Activated naive CD4-positive, alpha-beta T cell treated with anti-CD3 and anti-CD28 coated beads, Interleukin-2, amount 50 U/mL, for 72 hours (primary cell): Measurements from ENCODE around the gene LBP. TPM values are rescaled to one million over a fixed set of nuclear protein-coding genes. Genes with fewer than 3 reads are reported as not detected.
"Not testable (repeated sequence)": the region's sequence is repeated elsewhere in the genome, so short reads cannot be mapped to it uniquely, and the experiment has no call there.

Experiments
- ATAC-seq, 2 donors: fragments of 150-1000 bp; cut with Tn5 transposase; 2 replicates each; pipeline ENCODE4 v1.10.0; 2021; ENCODE audit warnings: mild to moderate bottlenecking in 2 of 2, moderate library complexity in 2 of 2
- DNase-seq, 2 donors: peaks; one replicate each; pipeline ENCODE4 v3.0.0; 2021 to 2022; ENCODE audit warnings: low spot score in 2 of 2
- H3K27ac Mint-ChIP-seq, 2 donors: one replicate each; pipeline ENCODE4 v1.8.0; 2022; ENCODE audit warnings: mild to moderate bottlenecking in 2 of 2, mixed read lengths in 2 of 2
- H3K36me3 Mint-ChIP-seq, 2 donors: one replicate each; pipeline ENCODE4 v1.8.0; 2022; ENCODE audit warnings: mixed read lengths in 2 of 2
- H3K9me3 Mint-ChIP-seq, 2 donors: one replicate each; pipeline ENCODE4 v1.8.0; 2022; ENCODE audit warnings: mixed read lengths in 2 of 2
- total RNA-seq, 2 donors: library from RNA; stranded (reverse); gene quantifications; one replicate each; pipeline ENCODE4 v1.2.3, GENCODE V29; 2022

The LBP gene
- total RNA-seq, 2 donors from 2014 or later, result not detected

GRCh38 chr20:38363004-38363747 is 16.9 kb downstream of the LBP start:
- H3K27ac Mint-ChIP-seq, result no peak overlapping the region
- DNase-seq (no peak), ATAC-seq (no peak)
- no peaks in the 10 kb centered on the region for H3K36me3 Mint-ChIP-seq
- no peaks in the 10 kb centered on the region for H3K9me3 Mint-ChIP-seq

DNA sequence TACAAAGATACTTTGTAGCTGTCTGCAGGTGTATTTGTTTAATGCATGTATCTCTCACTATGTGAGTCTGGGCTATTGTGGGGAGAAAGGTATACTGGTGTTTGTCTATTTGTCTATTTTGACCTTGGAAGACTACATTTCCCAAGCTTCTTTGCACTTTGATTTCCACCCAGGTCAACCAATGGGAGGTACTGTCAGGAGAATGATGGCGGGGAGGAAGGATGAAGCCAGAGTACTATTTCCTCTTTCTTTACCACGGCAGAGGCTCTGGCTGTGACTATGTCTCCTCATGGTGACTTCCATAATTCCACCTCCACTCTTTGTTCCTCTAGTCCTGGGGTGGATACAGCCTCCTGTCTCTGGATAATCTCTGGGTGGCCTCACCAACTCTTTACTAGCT is 23.1 kb downstream of the LBP start:
- H3K36me3 Mint-ChIP-seq, result no peaks in the 10 kb centered on the region
- ATAC-seq (no peak), DNase-seq (no peak)
- H3K27ac Mint-ChIP-seq, result no peak overlapping the region
- no peaks in the 10 kb centered on the region for H3K9me3 Mint-ChIP-seq

GRCh38 chr20:38372806-38373205 is 26.5 kb downstream of the LBP start:
- Mint-ChIP-seq H3K36me3 (no peaks in the 10 kb centered on the region), H3K27ac (no peak overlapping the region), H3K9me3 (no peaks in the 10 kb centered on the region)
- ATAC-seq, result no peak
- no peak for DNase-seq

GRCh38 chr20:38373231-38373867 is 27.1 kb downstream of the LBP start:
- DNase-seq (no peak), ATAC-seq (no peak)
- Mint-ChIP-seq H3K9me3 (no peaks in the 10 kb centered on the region), H3K36me3 (no peaks in the 10 kb centered on the region), H3K27ac (no peak overlapping the region)

- H3K27ac Mint-ChIP-seq, result no peak overlapping the region
- H3K9me3 Mint-ChIP-seq, result no peaks in the 10 kb centered on the region
- no peak for ATAC-seq
- no peak for DNase-seq
- no peaks in the 10 kb centered on the region for H3K36me3 Mint-ChIP-seq
These were observed 27.6 kb downstream of the LBP start for GRCh38 chr20:38373898-38374297.

- Mint-ChIP-seq H3K36me3 (no peaks in the 10 kb centered on the region), H3K27ac (no peak overlapping the region), H3K9me3 (no peaks in the 10 kb centered on the region)
- ATAC-seq, result no peak
- no peak for DNase-seq
These were observed 30.9 kb downstream of the LBP start for GRCh38 chr20:38377039-38377685.

GRCh38 chr20:38377838-38378237 is 31.6 kb downstream of the LBP start:
- H3K9me3 Mint-ChIP-seq, H3K27ac Mint-ChIP-seq, ATAC-seq, H3K36me3 Mint-ChIP-seq, DNase-seq: not testable (repeated sequence)

GRCh38 chr20:38383147-38383546 is 36.9 kb downstream of the LBP start:
- H3K9me3 Mint-ChIP-seq, result no peaks in the 10 kb centered on the region
- DNase-seq (no peak), ATAC-seq (no peak)
- no peaks in the 10 kb centered on the region for H3K36me3 Mint-ChIP-seq
- no peak overlapping the region for H3K27ac Mint-ChIP-seq

DNA sequence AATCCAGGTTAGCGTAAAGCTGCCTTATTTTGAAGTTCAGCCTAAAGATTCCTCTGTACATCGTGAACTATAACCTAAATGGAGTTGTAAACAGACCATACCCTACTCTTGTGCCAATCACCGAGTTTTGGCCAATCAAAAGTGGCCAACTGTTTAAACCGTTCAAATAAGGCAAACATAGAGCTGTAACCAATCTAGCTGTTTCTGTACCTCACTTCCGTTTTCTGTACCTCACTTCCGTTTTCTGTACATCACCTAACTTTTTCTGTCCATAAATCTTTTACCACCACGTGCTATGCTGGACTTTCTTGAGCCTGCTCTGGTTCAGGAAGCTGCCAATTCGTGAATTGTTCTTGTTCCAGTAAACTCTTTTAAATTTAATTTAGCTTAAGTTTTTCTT is 39.7 kb downstream of the LBP start:
- Mint-ChIP-seq H3K9me3 (peaks cover 0 to 5% of the 10 kb centered on the region in 2 donors), H3K27ac (no peak overlapping the region), H3K36me3 (no peaks in the 10 kb centered on the region)
- ATAC-seq (no peak), DNase-seq (no peak)

DNA sequence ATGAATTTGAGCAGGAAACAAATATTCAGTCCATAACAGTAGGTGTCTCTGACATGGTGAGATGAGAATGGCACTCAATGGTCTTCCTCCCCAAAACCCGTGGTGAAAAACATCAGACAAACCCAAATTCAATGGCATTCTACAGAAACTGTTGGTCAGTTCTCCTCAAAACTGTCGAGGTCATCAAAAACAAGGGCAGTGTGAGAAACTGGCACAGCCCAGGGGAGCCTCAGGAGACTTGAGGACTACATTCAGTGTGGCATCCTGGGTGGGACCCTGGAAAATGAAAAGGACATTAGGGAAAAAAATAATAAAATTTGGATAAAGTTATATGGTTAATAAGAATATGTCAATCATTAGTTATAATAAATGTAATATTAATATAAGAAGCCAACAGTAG is 40.6 kb downstream of the LBP start:
- H3K9me3 Mint-ChIP-seq, result peaks cover 0 to 5% of the 10 kb centered on the region in 2 donors
- ATAC-seq (no peak), DNase-seq (no peak)
- no peak overlapping the region for H3K27ac Mint-ChIP-seq
- no peaks in the 10 kb centered on the region for H3K36me3 Mint-ChIP-seq

DNA sequence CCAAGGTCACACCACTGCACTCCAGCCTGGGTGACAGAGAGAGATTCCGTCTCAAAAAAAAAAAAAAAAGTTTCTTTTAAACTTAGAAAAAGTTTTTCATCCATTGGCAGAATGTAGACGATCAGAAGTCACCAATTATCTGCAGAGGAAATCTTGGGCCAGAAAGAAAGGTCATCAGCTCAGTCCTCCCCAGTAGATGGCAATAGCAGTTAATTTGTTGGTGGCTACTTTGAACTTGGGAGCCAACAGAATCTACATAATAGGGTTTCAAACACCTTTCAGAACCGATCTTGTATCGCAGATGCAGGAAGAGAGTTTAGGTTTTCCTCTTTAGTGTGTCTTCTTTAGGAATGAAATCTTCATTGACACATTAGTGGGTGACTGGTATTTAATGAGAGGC is 41.7 kb downstream of the LBP start:
- DNase-seq (no peak), ATAC-seq (no peak)
- Mint-ChIP-seq H3K27ac (no peak overlapping the region), H3K9me3 (peaks cover 0 to 5% of the 10 kb centered on the region in 2 donors), H3K36me3 (no peaks in the 10 kb centered on the region)

DNA sequence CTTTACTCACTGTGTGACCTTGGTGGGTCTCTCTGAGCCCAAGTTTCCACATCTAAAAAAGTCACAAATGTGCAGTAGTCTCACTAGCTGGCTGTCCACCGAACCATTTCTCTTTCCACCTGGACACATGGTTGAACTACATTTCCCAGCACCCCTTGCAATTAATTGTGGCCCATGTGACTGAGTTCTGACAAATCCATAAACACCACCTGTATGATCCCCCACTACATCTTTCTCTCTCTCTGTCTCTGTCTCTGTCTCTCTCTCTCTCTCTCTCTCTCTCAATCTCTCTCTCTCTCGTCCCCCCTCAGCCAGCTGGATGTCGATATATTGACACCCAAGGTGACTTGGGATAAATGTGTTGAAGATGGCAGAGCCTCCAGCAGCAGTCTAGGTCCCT is 46.1 kb downstream of the LBP start:
- Mint-ChIP-seq H3K27ac (no peak overlapping the region), H3K9me3 (peaks cover 0 to 5% of the 10 kb centered on the region in 2 donors), H3K36me3 (no peaks in the 10 kb centered on the region)
- ATAC-seq, result no peak
- DNase-seq, result no peak

DNA sequence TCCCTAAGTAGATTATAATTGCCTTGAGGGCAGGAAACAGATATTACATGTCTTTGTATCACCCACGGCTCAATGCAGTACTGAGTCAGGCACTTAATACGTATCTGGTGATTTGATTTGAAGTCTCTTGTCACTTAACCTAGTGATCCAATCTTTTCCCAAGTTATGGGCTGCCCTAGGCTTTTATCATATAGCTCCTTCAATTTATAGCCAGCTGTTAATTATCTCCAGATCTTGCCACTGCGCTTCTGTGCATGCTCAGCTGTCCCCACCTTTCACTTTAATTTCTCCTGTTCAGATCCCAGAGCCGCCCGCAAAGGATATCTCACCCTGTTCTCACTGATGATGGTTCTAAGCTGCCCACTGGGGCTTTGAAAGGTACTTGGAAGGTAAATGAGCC is 47.0 kb downstream of the LBP start:
- no peak for DNase-seq
- Mint-ChIP-seq H3K9me3 (peaks cover 0 to 5% of the 10 kb centered on the region in 2 donors), H3K36me3 (no peaks in the 10 kb centered on the region), H3K27ac (no peak overlapping the region)
- ATAC-seq, result no peak

DNA sequence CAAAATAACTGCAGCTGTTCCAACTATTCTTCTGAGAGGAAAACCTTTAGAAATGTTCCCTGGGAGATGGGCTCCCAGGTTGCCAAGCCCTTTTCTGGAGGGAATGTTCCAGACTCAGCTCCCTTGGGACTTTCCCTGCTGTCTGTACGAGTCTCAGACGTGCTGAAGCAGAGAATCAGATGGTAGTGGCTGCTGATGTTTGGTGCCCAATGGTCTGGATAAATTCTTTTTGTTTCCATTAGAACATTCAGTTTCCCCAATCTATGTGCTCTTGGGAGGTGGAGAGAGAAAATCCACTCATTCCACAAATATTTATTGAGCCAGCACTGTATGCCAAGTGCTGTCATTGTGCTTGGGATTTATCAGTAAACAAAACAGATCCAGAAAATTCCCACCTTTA is 48.9 kb downstream of the LBP start:
- Mint-ChIP-seq H3K27ac (no peak overlapping the region), H3K36me3 (no peaks in the 10 kb centered on the region), H3K9me3 (peaks cover 0 to 3% of the 10 kb centered on the region in 2 donors)
- ATAC-seq (no peak), DNase-seq (no peak)

DNA sequence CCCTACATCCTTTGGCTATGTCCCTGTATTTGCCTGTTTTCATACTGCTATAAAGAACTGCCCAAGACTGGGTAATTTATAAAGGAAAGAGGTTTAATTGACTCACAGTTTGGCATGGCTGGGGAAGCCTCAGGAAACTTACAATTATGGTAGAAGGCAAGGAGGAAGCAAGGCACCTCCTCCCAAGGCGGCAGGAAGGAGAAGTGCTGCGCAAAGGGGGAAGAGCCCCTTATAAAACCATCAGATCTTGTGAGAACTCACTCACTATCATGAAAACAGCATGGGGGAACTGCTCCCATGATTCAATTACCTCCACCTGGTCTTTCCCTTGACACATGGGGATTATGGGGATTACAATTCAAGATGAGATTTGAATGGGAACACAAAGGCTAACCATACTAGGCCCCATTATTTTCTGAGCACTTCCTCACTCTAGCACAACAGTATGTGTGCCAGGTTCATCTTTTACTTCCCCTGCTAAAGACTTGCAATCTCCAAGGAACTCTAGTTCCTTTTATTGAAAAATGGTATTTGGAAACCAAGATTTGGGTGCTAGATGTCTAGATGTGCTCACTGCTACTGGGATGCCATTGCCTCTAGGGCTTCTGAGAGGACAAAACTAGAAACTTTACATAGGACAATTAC is 49.6 kb downstream of the LBP start:
- H3K9me3 Mint-ChIP-seq, H3K36me3 Mint-ChIP-seq, DNase-seq, ATAC-seq, H3K27ac Mint-ChIP-seq: not testable (repeated sequence)

GRCh38 chr20:38402089-38402488 is 55.8 kb downstream of the LBP start:
- Mint-ChIP-seq H3K9me3 (no peaks in the 10 kb centered on the region), H3K27ac (no peak overlapping the region), H3K36me3 (peaks cover 13 to 16% of the 10 kb centered on the region in 2 donors)
- no peak for DNase-seq
- no peak for ATAC-seq

GRCh38 chr20:38402816-38403215 is 56.5 kb downstream of the LBP start:
- H3K36me3 Mint-ChIP-seq, result peaks cover 14 to 18% of the 10 kb centered on the region in 2 donors
- DNase-seq (no peak), ATAC-seq (no peak)
- no peaks in the 10 kb centered on the region for H3K9me3 Mint-ChIP-seq
- H3K27ac Mint-ChIP-seq, result no peak overlapping the region
